Fibroblast of the aortic adventitia (primary cell): ENCODE measurements around the gene CABLES1. TPM values are rescaled to one million over a fixed set of nuclear protein-coding genes. Genes with fewer than 3 reads are reported as not detected.

ENCODE experiments used
- DNase-seq: peaks from one replicate; pipeline ENCODE4 v3.0.0-alpha.2; 2010; ENCODE audit warnings: low read depth
- H3K4me3 ChIP-seq: 2 replicates; pipeline ENCODE4 v1.5.1; 2011; ENCODE audit warnings: low read depth, mild to moderate bottlenecking, control low read depth, low read length, moderate library complexity
- total RNA-seq: library from RNA; depleted of rRNA; stranded (reverse); fragments of >200 nt; gene quantifications from 2 replicates; pipeline ENCODE4 v1.2.3, GENCODE V29; 2012; ENCODE audit warnings: low replicate concordance
- TF ChIP-seq, protein P1 (sequence below): IDR thresholded peaks from 2 replicates; pipeline ENCODE4 v1.5.1; 2011; ENCODE audit warnings: mild to moderate bottlenecking, low read length, control low read depth, inconsistent platforms; ENCODE audit not compliant: insufficient read depth

The CABLES1 gene
- total RNA-seq, 1 donor = 7.4 TPM

GRCh38 chr18:23270986-23271680 lies 135.8 kb downstream of the CABLES1 start:
- no peak overlapping the region for H3K4me3 ChIP-seq

GRCh38 chr18:23272498-23273232 lies 137.4 kb downstream of the CABLES1 start:
- TF ChIP-seq, protein P1, sequence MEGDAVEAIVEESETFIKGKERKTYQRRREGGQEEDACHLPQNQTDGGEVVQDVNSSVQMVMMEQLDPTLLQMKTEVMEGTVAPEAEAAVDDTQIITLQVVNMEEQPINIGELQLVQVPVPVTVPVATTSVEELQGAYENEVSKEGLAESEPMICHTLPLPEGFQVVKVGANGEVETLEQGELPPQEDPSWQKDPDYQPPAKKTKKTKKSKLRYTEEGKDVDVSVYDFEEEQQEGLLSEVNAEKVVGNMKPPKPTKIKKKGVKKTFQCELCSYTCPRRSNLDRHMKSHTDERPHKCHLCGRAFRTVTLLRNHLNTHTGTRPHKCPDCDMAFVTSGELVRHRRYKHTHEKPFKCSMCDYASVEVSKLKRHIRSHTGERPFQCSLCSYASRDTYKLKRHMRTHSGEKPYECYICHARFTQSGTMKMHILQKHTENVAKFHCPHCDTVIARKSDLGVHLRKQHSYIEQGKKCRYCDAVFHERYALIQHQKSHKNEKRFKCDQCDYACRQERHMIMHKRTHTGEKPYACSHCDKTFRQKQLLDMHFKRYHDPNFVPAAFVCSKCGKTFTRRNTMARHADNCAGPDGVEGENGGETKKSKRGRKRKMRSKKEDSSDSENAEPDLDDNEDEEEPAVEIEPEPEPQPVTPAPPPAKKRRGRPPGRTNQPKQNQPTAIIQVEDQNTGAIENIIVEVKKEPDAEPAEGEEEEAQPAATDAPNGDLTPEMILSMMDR = no peak
- DNase-seq = no peak
- H3K4me3 ChIP-seq = no peak overlapping the region

More at GRCh38 chr18:23270986-23271680, 135.8 kb downstream of the CABLES1 start:
- peak; percentile 38 for DNase-seq
- TF ChIP-seq, protein P1 = no peak

DNA sequence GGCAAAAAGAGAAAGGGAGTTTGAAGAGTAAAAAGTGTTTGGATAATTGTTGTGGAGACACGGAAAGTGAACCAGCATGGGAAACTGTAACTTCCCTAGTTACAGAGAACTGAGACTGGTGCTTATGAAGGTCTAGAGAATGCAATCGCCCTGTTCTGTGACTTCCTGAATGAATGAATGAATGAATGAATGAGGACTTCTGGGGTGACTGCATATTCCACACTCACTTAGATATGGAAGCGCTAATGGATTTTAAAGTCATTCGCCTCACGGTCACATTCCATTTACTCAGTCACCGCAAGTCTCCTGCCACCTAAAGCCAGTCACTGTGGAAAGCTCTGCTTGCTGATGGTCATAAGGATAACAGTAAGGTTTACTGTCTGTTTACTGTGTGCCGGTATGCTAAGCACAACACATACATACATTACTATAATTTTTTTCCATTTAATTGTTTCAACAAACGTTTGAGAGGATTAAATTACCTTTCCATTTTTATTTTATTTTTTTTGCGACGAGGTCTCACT lies 138.2 kb downstream of the CABLES1 start:
- DNase-seq = no peak
- H3K4me3 ChIP-seq = no peak overlapping the region
- TF ChIP-seq, protein P1 = no peak

- H3K4me3 ChIP-seq = no peak overlapping the region
- TF ChIP-seq, protein P1 = no peak
- no peak for DNase-seq
These were observed 139.6 kb downstream of the CABLES1 start for GRCh38 chr18:23274638-23275482.

GRCh38 chr18:23276451-23276850 lies 141.2 kb downstream of the CABLES1 start:
- peak; percentile 32 for DNase-seq
- TF ChIP-seq, protein P1 = no peak
- H3K4me3 ChIP-seq = no peak overlapping the region

DNA sequence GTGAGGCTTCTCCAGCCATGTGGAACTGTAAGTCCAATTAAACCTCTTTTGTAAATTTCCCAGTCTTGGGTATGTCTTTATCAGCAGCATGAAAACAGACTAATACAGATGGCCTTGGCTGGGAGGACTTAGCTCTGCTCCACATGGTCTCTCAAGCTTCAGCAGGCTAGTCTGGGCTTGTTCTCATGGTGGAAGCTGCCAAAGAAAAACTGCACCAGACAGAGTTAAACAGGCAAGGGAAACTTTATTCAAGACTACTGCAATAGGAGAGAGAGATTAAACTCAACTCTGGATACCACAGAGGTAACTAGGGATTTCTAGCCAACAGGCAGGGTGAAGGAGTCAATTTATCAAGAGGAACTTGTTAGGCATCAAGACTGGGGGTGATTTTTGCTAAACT lies 142.1 kb downstream of the CABLES1 start:
- no peak overlapping the region for H3K4me3 ChIP-seq
- peak; percentile 28 for DNase-seq
- TF ChIP-seq, protein P1 = no peak
